ENCODE data around the gene WDFY4.

WDFY4 gene

DNA sequence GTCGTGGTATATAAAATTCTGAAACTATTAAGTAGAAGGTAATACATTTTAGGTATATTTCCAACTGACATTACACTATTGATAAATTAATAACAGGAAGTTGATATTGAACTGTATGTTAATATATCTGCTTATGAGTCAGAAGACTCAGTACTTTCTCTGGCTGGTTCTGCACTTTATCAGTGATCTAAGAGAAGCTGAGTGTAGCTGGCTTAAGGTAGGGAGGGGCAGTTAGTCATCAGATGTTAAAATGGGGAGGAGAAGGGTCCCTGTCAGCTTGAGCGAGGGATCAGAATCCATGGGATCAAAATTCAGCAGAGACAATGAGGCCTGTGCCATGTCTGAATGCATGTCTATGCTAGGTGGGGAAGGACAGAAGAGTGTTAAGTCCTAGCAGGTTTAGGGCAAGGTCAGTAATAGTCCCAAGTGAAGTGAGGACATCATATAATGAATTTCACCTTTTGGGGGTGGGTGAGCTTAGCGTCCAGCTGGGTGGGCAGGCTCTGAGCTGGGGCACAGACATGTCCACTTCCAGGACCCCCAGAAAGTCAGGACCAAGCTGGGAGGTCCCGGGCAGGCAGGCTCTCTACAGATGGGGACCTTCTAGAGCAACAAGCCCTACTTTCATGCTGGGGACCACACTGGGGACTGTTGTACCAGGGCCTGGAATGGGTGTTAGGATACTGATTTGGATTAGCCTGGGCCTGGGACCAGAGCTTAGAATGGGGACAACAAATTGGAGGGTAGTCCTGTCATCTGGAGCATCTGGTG, 82.9 kb downstream of the WDFY4 start:
- no peak for TF ChIP-seq CTCF (IDR thresholded peaks at IDR 0.05; ENCODE audit: low read depth, low read length)
- no peak for DNase-seq (ENCODE audit: low read depth in 2 of 2)
- H3K4me3 ChIP-seq (replicated peaks in 1 of 2; ENCODE audit: low read depth in 2 of 2, low read length in 2 of 2), result no peak overlapping the region

DNA sequence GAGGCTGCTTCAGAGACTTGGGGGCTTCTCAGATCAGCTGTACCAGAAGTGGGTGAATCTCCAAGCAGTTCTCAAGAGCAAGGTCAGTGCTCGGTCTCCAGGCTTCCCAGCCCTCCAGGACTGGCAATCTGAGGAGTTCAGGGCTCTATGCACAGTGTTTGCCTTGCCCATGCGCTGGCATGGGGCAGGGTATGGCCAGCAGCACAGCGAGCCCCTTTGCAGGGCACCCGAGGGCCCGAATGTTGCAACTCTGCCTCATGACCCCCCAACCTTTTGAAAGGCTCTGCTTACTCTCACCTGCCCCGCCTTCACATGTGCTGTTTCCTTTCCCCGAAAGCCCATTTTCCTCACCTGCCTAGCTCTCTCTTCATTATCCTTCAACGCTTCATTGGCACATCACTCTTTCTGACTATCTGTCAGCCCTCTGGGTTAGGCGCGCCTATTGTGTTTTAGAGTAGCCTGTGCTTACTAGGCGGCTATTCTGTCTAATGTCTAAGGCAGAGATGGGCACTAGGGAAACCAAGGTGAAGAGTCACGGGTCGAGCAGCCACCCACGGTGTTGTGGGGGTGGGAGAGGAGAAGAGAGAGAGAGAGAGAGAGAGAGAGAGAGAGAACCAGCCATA, 83.6 kb downstream of the WDFY4 start:
- no peak for TF ChIP-seq CTCF (IDR thresholded peaks at IDR 0.05; ENCODE audit: low read depth, low read length)
- H3K4me3 ChIP-seq (replicated peaks in 1 of 2; ENCODE audit: low read depth in 2 of 2, low read length in 2 of 2), result no peak overlapping the region
- DNase-seq (ENCODE audit: low read depth in 2 of 2), result no peak

DNA sequence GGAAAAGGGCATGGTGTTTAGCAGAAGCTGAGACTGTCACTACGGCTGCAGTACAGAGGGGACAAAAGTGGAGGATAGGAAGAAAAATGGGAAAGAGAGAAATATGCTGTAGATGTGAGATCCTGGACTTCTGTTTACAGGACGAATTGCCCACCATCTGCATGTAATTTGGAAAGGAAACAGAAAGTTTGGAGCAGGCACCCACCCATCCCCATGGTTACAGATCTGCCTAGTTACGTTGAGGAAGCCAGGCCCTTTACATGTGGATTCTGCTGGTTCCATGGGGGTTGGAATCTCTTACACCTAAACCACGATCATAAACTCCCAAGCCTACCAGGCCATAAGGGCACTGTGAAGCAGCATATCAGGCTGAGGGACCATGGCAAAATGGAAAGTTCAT, 84.3 kb downstream of the WDFY4 start:
- no peak for DNase-seq (ENCODE audit: low read depth in 2 of 2)
- no peak for TF ChIP-seq CTCF (IDR thresholded peaks at IDR 0.05; ENCODE audit: low read depth, low read length)
- no peak overlapping the region for H3K4me3 ChIP-seq (replicated peaks in 1 of 2; ENCODE audit: low read depth in 2 of 2, low read length in 2 of 2)

- TF ChIP-seq CTCF (IDR thresholded peaks at IDR 0.05; ENCODE audit: low read depth, low read length), result no peak
- no peak for DNase-seq (ENCODE audit: low read depth in 2 of 2)
- no peak overlapping the region for H3K4me3 ChIP-seq (replicated peaks in 1 of 2; ENCODE audit: low read depth in 2 of 2, low read length in 2 of 2)
Observed at GRCh38 chr10:48769706-48770435, 85.2 kb downstream of the WDFY4 start.

DNA sequence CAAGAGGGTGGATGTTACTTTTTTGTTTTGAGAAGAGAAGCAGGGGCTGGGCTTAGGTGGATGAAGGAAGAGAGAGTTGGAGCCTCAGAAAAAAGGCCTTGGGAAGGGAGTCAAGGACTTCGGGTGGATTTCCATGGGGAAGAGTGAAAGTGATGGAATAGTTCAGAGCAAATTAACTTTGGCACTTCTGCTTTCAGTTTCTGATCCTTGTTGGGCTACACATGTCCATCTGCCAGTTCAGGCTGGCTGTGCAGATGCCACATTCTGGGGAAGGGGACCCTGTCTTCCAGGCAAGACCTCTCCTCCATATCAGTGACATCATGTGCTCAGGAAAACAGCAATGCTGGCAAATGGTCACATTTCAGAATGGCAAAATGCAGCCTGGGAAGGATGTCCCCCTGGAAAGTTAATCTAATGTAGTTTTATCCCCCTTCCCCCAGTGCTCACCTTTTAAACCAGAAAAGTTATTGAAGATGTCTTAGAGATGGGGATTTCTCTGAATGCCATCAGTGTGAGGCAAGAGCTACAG, 86.0 kb downstream of the WDFY4 start:
- no peak overlapping the region for H3K4me3 ChIP-seq (replicated peaks in 1 of 2; ENCODE audit: low read depth in 2 of 2, low read length in 2 of 2)
- TF ChIP-seq CTCF (IDR thresholded peaks at IDR 0.05; ENCODE audit: low read depth, low read length), result no peak
- no peak for DNase-seq (ENCODE audit: low read depth in 2 of 2)

DNA sequence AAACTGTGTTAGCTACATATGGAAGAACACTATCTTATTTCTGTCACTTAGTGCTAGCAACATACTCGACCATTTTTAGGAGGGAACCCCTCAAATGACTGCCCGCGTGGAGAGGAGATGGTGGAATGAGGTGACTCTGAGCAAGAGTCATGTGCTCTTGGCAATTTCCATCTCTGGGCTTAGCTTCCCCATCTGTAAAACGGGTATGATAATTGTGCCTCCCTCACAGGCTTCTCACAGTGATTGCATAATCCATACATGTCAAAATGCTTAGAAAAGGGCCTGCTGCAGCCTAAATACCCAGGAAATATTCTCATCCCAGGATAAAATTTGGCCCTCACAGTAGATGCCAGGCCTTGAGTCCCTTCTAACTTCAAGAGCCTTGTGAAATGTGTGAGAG, 86.6 kb downstream of the WDFY4 start:
- no peak for DNase-seq (ENCODE audit: low read depth in 2 of 2)
- TF ChIP-seq CTCF (IDR thresholded peaks at IDR 0.05; ENCODE audit: low read depth, low read length), result no peak
- no peak overlapping the region for H3K4me3 ChIP-seq (replicated peaks in 1 of 2; ENCODE audit: low read depth in 2 of 2, low read length in 2 of 2)

Measured in cardiac fibroblast (primary cell).